ENCODE measurements around the gene GPHA2. TPM values are rescaled to one million over a fixed set of nuclear protein-coding genes. Genes with fewer than 3 reads are reported as not detected.

Gene GPHA2
- total and polyA plus RNA-seq, 2 of the 13 experiments (the other 11 are each of a cell fraction or from before 2014, with no cell fraction given): 13.0 to 19.1 TPM

DNA sequence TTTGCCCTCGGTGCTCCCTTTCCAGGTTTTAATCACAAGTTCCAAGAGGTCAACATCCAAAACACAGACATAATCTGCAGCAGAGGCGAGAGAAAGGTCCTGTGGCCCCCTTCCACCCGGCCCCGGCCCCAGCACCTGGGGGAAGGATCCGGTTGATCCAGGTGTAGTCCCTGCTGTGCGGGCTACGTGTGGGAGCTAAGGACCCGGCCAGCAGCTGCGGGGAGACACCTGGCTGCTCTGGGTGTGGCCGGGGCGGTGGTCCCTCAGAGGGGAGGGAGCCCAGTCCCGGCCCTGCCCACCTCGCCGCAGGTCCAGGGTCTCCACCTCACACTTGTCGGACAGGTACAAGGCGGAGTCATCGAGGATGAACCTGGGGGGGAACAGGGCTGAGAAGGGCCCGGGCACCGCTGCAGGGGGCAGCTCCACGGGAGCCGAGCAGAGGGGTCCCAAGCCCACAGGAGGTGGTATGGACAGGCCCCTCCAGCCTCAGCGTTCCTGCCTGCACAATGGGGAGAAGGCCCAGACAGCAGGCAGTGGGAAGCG, 32.3 kb downstream of the GPHA2 start:
- in situ Hi-C loops (cut with HindIII; ENCODE audit: extremely low pct_ligation_motif_present, low pct_unique_long_range_greater_than_20kb): no loop called here
- intact Hi-C loops (cut with micrococcal nuclease; ENCODE audit: unreplicated experiment): no loop called here
- POLR2A ChIA-PET: no interaction called here

More for the DNA sequence above, 32.3 kb downstream of the GPHA2 start:
- no peak for DNase-seq (ENCODE audit: low spot score)
- CTCF ChIA-PET (ENCODE audit: low intra/inter-chr PET ratio, low total read pairs): no interaction called here
- no peak overlapping the region for H2AFZ ChIP-seq (ENCODE audit: low read length)
- H3K4me3 ChIP-seq (replicated peaks in 1 of 3; ENCODE audit: insufficient read depth in 1 of 3, low read depth in 2 of 3, low read length in 3 of 3): no peak overlapping the region
- no peaks in the 10 kb centered on the region for H3K9me3 ChIP-seq (ENCODE audit: low read length)
- no peak for FAIRE-seq
- no peak overlapping the region for H3K27ac ChIP-seq (ENCODE audit: extremely low read length, insufficient read depth, low read length)
- H3K4me2 ChIP-seq (ENCODE audit: low read depth, low read length): no peak overlapping the region
- no peaks in the 10 kb centered on the region for H3K79me2 ChIP-seq (ENCODE audit: insufficient read depth, low read length)
- H3K9ac ChIP-seq (ENCODE audit: insufficient read depth, low read depth, low read length): no peak overlapping the region
- peaks cover 33 to 46% of the 10 kb centered on the region in 2 experiments; a peak in 4 of 5 replicates for H3K36me3 ChIP-seq (replicated peaks in 1 of 2; ENCODE audit: control insufficient read depth in 1 of 2, insufficient read depth in 2 of 2, low read length in 2 of 2)
- no peaks in the 10 kb centered on the region for H3K27me3 ChIP-seq (ENCODE audit: control insufficient read depth in 1 of 2, insufficient read depth in 2 of 2, low read length in 2 of 2)
- WGBS (ENCODE audit: low lambda C conversion rate): 95% methylated on average over 17 of the region's 23 CpGs
- no peaks in the 10 kb centered on the region for H3K4me1 ChIP-seq (ENCODE audit: insufficient read depth, low read length)
- no peak for ATAC-seq
- no peaks in the 10 kb centered on the region for H4K20me1 ChIP-seq (ENCODE audit: insufficient read depth, low read length)
- no TSS peak for BruUV-seq (replicated peaks)
- TF ChIP-seq, protein P1, sequence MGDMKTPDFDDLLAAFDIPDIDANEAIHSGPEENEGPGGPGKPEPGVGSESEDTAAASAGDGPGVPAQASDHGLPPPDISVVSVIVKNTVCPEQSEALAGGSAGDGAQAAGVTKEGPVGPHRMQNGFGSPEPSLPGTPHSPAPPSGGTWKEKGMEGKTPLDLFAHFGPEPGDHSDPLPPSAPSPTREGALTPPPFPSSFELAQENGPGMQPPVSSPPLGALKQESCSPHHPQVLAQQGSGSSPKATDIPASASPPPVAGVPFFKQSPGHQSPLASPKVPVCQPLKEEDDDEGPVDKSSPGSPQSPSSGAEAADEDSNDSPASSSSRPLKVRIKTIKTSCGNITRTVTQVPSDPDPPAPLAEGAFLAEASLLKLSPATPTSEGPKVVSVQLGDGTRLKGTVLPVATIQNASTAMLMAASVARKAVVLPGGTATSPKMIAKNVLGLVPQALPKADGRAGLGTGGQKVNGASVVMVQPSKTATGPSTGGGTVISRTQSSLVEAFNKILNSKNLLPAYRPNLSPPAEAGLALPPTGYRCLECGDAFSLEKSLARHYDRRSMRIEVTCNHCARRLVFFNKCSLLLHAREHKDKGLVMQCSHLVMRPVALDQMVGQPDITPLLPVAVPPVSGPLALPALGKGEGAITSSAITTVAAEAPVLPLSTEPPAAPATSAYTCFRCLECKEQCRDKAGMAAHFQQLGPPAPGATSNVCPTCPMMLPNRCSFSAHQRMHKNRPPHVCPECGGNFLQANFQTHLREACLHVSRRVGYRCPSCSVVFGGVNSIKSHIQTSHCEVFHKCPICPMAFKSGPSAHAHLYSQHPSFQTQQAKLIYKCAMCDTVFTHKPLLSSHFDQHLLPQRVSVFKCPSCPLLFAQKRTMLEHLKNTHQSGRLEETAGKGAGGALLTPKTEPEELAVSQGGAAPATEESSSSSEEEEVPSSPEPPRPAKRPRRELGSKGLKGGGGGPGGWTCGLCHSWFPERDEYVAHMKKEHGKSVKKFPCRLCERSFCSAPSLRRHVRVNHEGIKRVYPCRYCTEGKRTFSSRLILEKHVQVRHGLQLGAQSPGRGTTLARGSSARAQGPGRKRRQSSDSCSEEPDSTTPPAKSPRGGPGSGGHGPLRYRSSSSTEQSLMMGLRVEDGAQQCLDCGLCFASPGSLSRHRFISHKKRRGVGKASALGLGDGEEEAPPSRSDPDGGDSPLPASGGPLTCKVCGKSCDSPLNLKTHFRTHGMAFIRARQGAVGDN (CRISPR knock-in tag; IDR thresholded peaks at IDR 0.05): no peak
- TF ChIP-seq ZNF451 (CRISPR knock-in tag; IDR thresholded peaks at IDR 0.05) (no peak), ZNF839 (CRISPR knock-in tag; IDR thresholded peaks at IDR 0.05; ENCODE audit: borderline replicate concordance) (no peak), ZFP62 (CRISPR knock-in tag; IDR thresholded peaks at IDR 0.05) (no peak), NFKBIZ (CRISPR knock-in tag; IDR thresholded peaks at IDR 0.05) (no peak), KMT2B (CRISPR knock-in tag; IDR thresholded peaks at IDR 0.05) (no peak)
- TF ChIP-seq, protein P2, sequence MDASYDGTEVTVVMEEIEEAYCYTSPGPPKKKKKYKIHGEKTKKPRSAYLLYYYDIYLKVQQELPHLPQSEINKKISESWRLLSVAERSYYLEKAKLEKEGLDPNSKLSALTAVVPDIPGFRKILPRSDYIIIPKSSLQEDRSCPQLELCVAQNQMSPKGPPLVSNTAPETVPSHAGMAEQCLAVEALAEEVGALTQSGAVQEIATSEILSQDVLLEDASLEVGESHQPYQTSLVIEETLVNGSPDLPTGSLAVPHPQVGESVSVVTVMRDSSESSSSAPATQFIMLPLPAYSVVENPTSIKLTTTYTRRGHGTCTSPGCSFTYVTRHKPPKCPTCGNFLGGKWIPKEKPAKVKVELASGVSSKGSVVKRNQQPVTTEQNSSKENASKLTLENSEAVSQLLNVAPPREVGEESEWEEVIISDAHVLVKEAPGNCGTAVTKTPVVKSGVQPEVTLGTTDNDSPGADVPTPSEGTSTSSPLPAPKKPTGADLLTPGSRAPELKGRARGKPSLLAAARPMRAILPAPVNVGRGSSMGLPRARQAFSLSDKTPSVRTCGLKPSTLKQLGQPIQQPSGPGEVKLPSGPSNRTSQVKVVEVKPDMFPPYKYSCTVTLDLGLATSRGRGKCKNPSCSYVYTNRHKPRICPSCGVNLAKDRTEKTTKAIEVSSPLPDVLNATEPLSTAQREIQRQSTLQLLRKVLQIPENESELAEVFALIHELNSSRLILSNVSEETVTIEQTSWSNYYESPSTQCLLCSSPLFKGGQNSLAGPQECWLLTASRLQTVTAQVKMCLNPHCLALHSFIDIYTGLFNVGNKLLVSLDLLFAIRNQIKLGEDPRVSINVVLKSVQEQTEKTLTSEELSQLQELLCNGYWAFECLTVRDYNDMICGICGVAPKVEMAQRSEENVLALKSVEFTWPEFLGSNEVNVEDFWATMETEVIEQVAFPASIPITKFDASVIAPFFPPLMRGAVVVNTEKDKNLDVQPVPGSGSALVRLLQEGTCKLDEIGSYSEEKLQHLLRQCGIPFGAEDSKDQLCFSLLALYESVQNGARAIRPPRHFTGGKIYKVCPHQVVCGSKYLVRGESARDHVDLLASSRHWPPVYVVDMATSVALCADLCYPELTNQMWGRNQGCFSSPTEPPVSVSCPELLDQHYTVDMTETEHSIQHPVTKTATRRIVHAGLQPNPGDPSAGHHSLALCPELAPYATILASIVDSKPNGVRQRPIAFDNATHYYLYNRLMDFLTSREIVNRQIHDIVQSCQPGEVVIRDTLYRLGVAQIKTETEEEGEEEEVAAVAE (CRISPR knock-in tag; IDR thresholded peaks at IDR 0.05; ENCODE audit: borderline replicate concordance): no peak

Measured in HepG2 (cell line).